ENCODE data around the gene DTD2.

DTD2 gene

DNA sequence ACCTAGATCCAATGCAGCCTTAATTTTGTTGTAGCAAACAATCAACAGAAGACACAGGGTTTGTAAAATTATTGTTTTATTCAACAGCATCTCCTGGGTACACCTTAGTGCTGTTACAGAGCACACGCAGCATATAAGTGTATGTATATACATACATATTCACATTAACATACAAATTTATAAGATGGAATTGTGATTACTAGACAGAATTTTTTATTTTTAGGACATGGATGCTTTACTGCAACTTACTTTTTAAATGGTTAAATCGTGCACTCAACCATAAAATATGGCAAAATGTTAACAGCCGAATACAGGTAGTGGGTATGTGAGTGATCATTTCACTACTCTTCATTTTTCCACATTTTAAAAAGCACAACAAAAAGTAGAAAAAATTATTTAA is 53.6 kb downstream of the DTD2 start:
- no peak for DNase-seq

DNA sequence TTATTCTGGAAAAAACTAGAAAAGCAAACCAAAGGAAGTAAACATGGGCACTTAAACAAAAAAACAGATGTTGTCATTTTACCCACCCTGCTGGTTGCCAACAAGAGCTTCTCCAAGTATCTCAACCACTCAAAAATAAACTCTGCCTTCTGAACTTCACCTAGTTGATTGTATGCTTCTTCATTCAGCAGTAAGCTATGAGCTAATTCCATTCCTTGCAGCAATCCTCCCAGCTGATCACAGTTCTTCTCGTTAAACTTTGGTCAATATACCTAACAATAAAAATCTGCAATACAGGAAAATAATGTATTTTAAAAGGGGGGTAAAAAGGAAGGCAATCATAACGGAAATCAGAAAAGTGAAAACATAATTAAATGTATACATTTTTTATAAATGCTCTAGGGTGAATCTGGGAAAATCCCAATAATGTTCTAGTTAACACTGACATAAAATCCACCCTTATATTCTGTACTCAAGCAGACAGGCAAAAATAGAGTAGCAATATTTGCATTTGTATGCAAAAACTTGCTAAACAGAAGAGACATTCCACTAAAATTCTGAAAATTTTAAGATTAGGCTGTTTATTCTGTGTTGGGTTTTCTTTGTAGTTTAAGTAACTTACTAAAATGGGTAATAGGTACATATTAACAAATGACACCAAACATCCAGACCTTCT is 54.4 kb downstream of the DTD2 start:
- DNase-seq: no peak

DNA sequence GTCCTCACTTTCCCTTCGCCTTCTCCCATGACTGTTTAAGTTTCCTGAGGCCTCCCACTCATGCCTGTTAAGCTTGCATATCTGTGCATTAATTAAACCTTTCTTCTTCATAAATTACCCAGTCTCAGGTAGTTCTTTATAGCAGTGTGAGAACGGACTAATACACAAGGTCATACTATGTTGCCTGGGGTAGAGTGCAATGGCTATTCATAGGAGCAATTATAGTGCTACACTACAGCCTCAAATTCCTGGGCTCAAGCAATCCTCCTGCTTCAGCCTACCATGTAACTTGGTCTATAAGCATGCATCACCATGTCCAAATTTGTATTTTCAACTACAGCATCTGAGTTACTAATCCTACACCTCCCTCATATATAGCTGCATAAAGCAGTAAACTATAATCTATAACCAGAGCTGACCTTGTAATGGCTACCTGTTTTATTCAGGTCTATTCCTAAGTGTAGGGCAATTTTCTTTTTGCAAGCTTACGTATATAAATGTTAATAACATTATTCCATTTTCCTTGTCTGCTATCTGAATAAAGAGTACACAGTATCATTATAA is 55.9 kb downstream of the DTD2 start:
- DNase-seq: no peak

DNA sequence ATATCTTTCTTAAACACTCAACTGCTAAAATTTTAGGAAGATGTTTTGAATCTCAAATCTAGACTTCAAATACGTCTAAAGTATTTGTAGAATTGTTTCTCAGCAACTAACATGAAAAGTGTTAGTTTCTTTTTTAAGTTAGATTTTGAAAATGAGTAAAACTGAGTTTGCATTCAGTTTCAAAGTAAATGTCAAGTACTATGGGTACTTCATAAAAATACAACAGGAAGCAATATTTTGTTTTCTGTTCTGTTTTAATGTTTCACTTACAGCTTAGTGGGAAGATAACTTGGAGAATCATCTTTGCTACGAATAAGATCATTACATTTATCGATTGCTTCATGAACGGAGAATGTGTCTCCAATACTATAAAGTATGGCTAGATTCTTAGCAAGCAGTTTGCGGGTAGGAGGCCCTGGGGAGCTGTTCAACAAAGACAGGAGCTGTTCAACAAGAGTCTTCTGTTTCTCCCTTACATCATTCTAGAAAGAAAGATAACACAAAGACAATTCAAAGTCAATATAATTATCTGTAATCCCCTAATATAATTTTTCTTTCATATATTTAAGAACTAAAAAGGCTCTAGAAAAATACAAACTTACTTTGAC is 57.2 kb downstream of the DTD2 start:
- no peak for DNase-seq

All from NCI-H82 (cell line).